ENCODE data around the gene NR1D1.
A peak's percentile ranks its signal among the peaks of the same experiment; 100 is the strongest.

NR1D1 gene

DNA sequence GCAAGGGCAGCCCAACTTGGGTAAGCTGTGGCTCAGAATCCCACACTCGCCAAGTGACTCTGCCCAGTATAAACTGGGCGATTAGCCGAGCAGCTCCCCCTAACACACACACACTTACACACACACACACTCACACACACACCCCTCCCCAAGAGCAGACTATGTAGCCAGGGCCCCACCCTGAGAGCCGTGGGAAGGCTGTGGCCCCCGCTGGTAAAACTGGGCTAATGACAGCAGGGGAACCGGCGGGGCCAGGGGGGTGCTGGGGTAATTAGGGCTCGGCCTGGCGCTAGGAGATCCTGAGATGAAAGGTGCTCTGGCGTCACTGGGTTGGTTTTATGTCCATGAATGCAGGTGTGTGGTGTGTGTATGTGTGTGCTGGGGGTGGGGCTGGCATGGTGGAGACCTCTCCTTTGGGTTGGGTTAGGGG, 38.8 kb downstream of the NR1D1 start:
- peak overlapping the region; percentile 85 for H3K4me3 Mint-ChIP-seq
- H3K27me3 Mint-ChIP-seq (ENCODE audit: low read depth) = peaks cover 41% of the 10 kb centered on the region
- H3K27ac Mint-ChIP-seq = no peak overlapping the region
- no peaks in the 10 kb centered on the region for H3K36me3 Mint-ChIP-seq (ENCODE audit: low read depth)
- H3K9me3 Mint-ChIP-seq = no peaks in the 10 kb centered on the region
- DNase-seq (ENCODE audit: low spot score) = no peak
- H3K4me1 Mint-ChIP-seq (ENCODE audit: low read depth) = peaks cover 23% of the 10 kb centered on the region

DNA sequence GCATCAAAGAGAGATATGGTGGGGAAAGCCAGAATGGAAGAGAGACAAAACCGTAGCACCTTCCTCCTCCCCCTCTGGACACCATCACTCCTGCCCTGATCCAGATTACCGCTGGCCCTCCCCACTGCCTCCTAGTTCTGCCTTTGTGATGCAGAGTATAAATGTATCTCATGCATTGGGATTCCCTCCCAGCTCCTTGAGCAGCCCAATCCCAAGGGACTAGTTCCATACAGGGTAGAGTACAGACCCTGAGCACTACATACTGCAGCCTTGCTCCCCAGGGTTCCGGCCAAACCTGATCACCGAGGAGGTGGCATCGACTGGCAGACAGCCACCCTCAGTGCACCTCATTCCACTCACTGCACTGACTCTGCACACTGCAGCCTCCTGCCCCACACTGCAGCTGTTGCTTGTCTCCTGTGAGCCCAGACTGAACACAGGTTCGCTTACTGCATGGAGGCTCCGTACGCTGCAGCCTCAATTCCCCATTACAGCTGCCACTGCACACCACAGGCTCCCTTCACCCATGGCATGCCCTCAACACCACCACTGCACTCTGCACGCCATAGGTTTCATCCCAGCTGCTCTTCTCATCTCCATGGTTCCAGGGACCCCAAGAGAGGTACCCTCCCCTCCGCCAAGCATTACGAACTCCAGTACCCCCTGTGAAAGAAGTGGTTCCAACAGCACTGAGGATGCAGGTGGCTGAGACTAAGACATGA, 39.3 kb downstream of the NR1D1 start:
- Mint-ChIP-seq H3K27me3 (ENCODE audit: low read depth) (peaks cover 41% of the 10 kb centered on the region), H3K9me3 (no peaks in the 10 kb centered on the region), H3K36me3 (ENCODE audit: low read depth) (no peaks in the 10 kb centered on the region), H3K27ac (no peak overlapping the region), H3K4me1 (ENCODE audit: low read depth) (peaks cover 23% of the 10 kb centered on the region), H3K4me3 (peak overlapping the region; percentile 85)
- DNase-seq (ENCODE audit: low spot score) = no peak

DNA sequence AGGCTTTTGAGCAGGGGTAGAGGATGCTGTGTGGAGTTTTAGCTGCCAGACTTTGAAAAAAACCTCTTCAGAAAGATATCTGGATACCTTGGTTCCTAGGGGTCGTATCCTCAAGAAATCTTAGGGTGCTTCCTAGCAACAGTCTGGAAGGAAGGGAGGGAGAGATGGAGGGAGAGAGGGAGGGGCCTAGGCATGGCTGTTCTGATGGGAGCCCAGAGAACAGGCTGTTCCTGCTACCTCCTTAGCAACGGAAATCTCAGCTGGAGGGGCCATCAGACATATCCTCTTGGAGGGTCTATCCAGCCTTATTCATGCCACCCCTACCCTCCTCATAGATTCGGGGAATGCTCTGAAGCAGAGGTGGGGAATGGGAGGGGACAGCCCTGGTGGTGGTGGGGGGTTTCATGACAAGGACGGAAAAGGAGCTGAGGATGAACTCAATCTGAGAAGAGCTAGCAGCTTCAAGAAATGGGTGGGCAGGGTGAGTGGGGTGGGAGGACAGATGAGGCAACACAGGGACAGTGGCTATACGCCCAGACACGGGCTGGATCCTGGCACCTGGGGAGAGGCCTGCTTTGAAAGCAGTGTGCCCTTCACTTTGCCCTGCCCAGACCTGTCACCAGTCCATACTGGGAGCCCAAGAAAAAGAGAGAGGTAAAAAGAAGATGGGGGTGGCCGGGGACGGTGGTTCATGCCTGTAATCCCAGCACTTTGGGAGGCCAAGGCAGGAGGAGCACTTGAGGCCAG, 40.5 kb downstream of the NR1D1 start:
- Mint-ChIP-seq H3K4me3 (no peak overlapping the region), H3K36me3 (ENCODE audit: low read depth) (no peaks in the 10 kb centered on the region), H3K27ac (no peak overlapping the region), H3K9me3 (no peaks in the 10 kb centered on the region), H3K27me3 (ENCODE audit: low read depth) (peaks cover 37% of the 10 kb centered on the region), H3K4me1 (ENCODE audit: low read depth) (peaks cover 27% of the 10 kb centered on the region)
- no peak for DNase-seq (ENCODE audit: low spot score)

DNA sequence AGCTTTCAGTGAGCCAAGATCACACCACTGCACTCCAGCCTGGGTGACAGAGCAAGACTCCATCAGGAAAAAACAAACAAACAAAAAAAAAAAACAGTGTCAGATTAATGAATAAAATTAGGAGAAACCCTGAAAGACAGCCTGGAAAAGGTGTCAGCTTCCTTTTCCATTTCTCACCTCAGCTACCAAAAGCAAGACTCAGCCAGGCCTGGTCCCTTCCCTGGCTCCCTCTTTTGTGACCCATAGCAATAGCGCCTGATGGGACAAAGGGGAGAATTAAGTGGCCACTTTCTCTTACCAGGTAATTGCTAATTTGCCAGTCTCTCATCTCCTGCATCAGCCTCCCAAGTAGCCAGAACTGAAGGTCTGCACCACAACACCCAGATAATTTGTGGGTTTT, 41.5 kb downstream of the NR1D1 start:
- peaks cover 22% of the 10 kb centered on the region for H3K4me1 Mint-ChIP-seq (ENCODE audit: low read depth)
- DNase-seq (ENCODE audit: low spot score) = no peak
- no peak overlapping the region for H3K27ac Mint-ChIP-seq
- H3K36me3 Mint-ChIP-seq (ENCODE audit: low read depth) = peaks cover 1% of the 10 kb centered on the region
- peaks cover 28% of the 10 kb centered on the region for H3K27me3 Mint-ChIP-seq (ENCODE audit: low read depth)
- H3K9me3 Mint-ChIP-seq = no peaks in the 10 kb centered on the region
- no peak overlapping the region for H3K4me3 Mint-ChIP-seq

DNA sequence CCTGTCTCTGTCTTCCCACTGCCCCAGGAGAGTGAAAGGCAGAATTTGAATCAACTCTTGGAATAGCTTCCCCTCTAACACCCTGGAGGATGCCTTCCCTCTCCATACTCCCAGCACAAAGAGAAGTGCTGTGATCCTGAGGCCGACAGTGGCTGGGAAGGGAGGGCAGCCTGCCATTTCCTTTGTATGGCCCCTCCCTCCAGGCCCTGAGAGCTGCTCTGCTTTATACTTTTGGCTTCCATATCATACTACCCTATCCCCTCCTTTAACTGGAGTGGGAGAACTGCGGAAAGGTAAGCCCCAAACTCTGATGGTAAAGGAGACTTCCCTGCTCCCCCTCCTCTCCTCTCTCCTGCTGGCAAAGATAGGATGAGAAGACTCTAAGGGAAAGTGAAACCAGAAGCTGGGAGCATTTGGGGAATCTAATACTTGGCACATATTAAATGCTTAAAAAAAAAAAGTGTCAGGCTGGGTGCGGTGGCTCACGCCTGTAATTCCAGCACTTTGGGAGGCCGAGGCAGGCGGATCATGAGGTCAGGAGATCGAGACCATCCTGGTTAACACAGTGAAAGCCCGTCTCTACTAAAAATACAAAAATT, 42.1 kb downstream of the NR1D1 start:
- Mint-ChIP-seq H3K36me3 (ENCODE audit: low read depth) (peaks cover 1% of the 10 kb centered on the region), H3K9me3 (no peaks in the 10 kb centered on the region), H3K4me3 (no peak overlapping the region), H3K27me3 (ENCODE audit: low read depth) (peaks cover 23% of the 10 kb centered on the region), H3K4me1 (ENCODE audit: low read depth) (peaks cover 20% of the 10 kb centered on the region), H3K27ac (no peak overlapping the region)
- DNase-seq (ENCODE audit: low spot score) = no peak

DNA sequence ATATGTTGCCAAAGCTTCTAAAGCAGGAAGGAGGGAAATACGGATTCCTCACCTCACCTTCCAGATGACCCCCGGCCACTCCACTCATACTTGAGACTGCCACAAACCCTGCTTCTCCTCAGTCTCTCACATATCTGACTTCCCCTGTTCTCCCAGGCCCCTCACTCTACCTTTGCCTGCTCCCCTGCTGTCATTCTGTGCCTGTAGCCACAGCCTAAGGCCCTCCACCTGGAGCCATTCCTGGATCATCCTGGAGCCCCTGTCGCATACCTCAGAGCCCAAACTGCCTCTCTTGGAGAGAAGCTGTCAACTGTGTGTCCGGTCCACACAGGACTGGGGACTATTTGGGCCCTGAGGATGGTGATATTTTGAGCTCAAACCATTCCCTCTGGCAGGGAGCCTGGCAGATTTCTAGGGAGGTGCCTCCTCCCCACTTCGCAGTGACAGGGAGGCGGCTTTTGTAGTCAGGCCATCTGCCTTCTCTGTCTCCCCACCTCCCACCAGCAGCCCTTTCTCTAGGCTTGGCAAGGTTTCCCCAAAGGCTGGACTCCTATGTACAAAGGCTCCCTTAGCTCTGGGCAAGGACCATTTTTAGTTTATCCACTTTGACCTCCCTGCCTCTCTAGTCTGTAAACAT, 43.9 kb downstream of the NR1D1 start:
- Mint-ChIP-seq H3K4me1 (ENCODE audit: low read depth) (peaks cover 13% of the 10 kb centered on the region), H3K9me3 (no peaks in the 10 kb centered on the region), H3K36me3 (ENCODE audit: low read depth) (peaks cover 7% of the 10 kb centered on the region), H3K4me3 (no peak overlapping the region), H3K27ac (no peak overlapping the region), H3K27me3 (ENCODE audit: low read depth) (peaks cover 13% of the 10 kb centered on the region)
- no peak for DNase-seq (ENCODE audit: low spot score)

Data from T-helper 2 cell treated with Interferon-gamma antibody and Interleukin-4, amounts not matched to agents 5 μg/mL and 100 μg/mL, for 36 hours (primary cell).